ENCODE data around the gene RORC.

RORC gene

GRCh38 chr1:151835596-151835995 is 4.0 kb upstream of the RORC start:
- no peak overlapping the region for H4K8ac ChIP-seq (ENCODE audit: low read length)
- H3K9ac ChIP-seq (ENCODE audit: low read length) = no peak overlapping the region
- H2BK12ac ChIP-seq (ENCODE audit: low read length in 2 of 2) = no peak overlapping the region
- H3K18ac ChIP-seq (ENCODE audit: low read depth in 1 of 2, low read length in 2 of 2) = no peak overlapping the region
- H2BK15ac ChIP-seq (ENCODE audit: low read depth, poor library complexity, severe bottlenecking) = no peak overlapping the region
- H3K27me3 ChIP-seq (ENCODE audit: control insufficient read depth in 1 of 2, insufficient read depth in 1 of 2, low read length in 2 of 2) = peaks cover 40 to 67% of the 10 kb centered on the region in 2 experiments
- no peaks in the 10 kb centered on the region for H3K36me3 ChIP-seq (ENCODE audit: control insufficient read depth in 1 of 2, insufficient read depth in 2 of 2, low read depth in 1 of 2, low read length in 2 of 2)
- no peak overlapping the region for H3K4ac ChIP-seq (ENCODE audit: low read depth in 1 of 2, low read length in 2 of 2)
- no peak overlapping the region for H2BK120ac ChIP-seq (ENCODE audit: low read depth, low read length)
- no peak overlapping the region for H2AFZ ChIP-seq (ENCODE audit: low read depth, low read length)
- 83% methylated on average over 3 of the region's 7 CpGs for WGBS
- peaks cover 22% of the 10 kb centered on the region for H3K4me1 ChIP-seq (ENCODE audit: control insufficient read depth, insufficient read depth, low read depth, low read length)
- no peak overlapping the region for H3K4me2 ChIP-seq (ENCODE audit: low read length, poor library complexity, severe bottlenecking)
- H3K79me1 ChIP-seq (replicated peaks; ENCODE audit: low read length, poor library complexity, severe bottlenecking) = no peaks in the 10 kb centered on the region
- no peaks in the 10 kb centered on the region for H3K9me3 ChIP-seq (ENCODE audit: control insufficient read depth, low read length)
- no peak overlapping the region for H2AK5ac ChIP-seq (ENCODE audit: low read length, severe bottlenecking)
- no peak overlapping the region for H3K27ac ChIP-seq (ENCODE audit: low read length, poor library complexity, severe bottlenecking)
- no peak for DNase-seq
- H3K4me3 ChIP-seq (ENCODE audit: insufficient read depth in 1 of 2, low read depth in 1 of 2, low read length in 2 of 2) = no peak overlapping the region
- H2BK5ac ChIP-seq (ENCODE audit: low read depth, low read length, poor library complexity, severe bottlenecking) = no peak overlapping the region
- no peak overlapping the region for H3K14ac ChIP-seq (ENCODE audit: low read length in 2 of 2)
- H4K91ac ChIP-seq (ENCODE audit: low read length) = no peak overlapping the region
- H3K23ac ChIP-seq (ENCODE audit: low read length in 2 of 2) = no peak overlapping the region

DNA sequence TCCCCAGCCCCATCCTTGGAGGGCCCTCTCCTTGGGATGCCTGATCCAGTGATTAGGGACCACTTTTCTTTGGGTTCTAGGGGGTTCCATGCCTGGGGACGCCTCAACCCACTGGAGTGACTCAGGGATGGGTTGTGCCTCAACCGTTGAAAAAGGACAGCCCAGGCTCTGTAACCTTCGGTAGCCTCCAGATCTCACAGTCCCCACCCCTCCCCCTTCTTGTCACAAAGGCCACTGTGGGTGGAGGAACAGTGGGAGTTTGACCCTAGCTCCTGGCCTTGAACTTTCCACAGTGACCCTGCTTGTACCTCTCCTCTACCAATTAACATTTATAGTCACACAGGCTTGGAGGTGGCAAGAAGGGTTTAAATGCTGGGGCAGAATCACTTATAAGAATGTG is 2.6 kb upstream of the RORC start:
- Histone ChIP-seq H3K9ac (ENCODE audit: low read length) (no peak overlapping the region), H3K23ac (ENCODE audit: low read length in 2 of 2) (no peak overlapping the region), H2AK5ac (ENCODE audit: low read length, severe bottlenecking) (no peak overlapping the region), H3K36me3 (ENCODE audit: control insufficient read depth in 1 of 2, insufficient read depth in 2 of 2, low read depth in 1 of 2, low read length in 2 of 2) (no peaks in the 10 kb centered on the region), H3K79me1 (replicated peaks; ENCODE audit: low read length, poor library complexity, severe bottlenecking) (no peaks in the 10 kb centered on the region), H2BK12ac (ENCODE audit: low read length in 2 of 2) (peak overlapping the region in 1 of 2 experiments; percentile 15), H3K27me3 (ENCODE audit: control insufficient read depth in 1 of 2, insufficient read depth in 1 of 2, low read length in 2 of 2) (peaks cover 34 to 66% of the 10 kb centered on the region in 2 experiments), H3K4ac (ENCODE audit: low read depth in 1 of 2, low read length in 2 of 2) (no peak overlapping the region), H3K14ac (ENCODE audit: low read length in 2 of 2) (no peak overlapping the region), H2BK15ac (ENCODE audit: low read depth, poor library complexity, severe bottlenecking) (no peak overlapping the region), H3K18ac (ENCODE audit: low read depth in 1 of 2, low read length in 2 of 2) (no peak overlapping the region), H4K8ac (ENCODE audit: low read length) (no peak overlapping the region), H3K4me1 (ENCODE audit: control insufficient read depth, insufficient read depth, low read depth, low read length) (peaks cover 19% of the 10 kb centered on the region), H3K9me3 (ENCODE audit: control insufficient read depth, low read length) (no peaks in the 10 kb centered on the region), H2AFZ (ENCODE audit: low read depth, low read length) (no peak overlapping the region), H3K4me2 (ENCODE audit: low read length, poor library complexity, severe bottlenecking) (no peak overlapping the region), H2BK5ac (ENCODE audit: low read depth, low read length, poor library complexity, severe bottlenecking) (no peak overlapping the region), H3K27ac (ENCODE audit: low read length, poor library complexity, severe bottlenecking) (no peak overlapping the region), H2BK120ac (ENCODE audit: low read depth, low read length) (no peak overlapping the region), H3K4me3 (ENCODE audit: insufficient read depth in 1 of 2, low read depth in 1 of 2, low read length in 2 of 2) (no peak overlapping the region), H4K91ac (ENCODE audit: low read length) (no peak overlapping the region)
- WGBS = no CpG with 5 or more reads among the region's 3 CpGs
- DNase-seq = no peak

DNA sequence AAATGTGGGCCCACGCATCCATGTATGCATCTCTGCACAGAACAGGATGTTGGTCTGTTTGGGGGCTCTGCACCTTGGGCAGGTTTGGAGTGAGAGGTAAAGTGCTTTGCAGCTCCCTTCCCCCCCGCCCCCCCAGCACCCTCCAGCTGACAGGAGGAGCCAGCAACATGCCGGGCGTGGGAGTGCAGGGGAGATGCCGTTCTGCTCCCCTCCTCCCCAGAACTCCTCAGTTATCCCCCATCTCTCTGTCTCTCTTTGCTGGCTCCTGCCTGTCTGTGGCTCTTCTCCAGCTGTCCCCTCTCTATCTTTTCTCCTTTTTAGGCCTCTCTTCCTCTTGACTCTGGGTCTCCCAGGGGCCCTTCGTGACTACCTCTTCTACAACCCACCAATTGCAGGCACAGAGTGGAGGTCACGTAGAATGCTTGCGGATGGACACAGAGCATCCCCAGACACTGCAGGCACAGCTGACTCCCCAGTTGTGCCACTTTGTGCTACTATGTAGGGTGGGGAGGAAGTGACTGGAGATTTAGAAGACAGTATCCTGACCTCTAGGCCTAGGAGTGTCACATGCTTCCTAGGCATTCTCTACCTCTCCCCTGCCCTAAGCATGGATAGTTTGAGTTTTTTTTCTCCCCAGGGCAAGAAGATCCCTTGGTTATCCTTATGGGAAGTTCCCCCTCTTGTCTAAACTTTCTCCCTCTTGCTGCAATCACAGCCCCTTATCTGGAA is 1.7 kb upstream of the RORC start:
- no peak overlapping the region for H2AK5ac ChIP-seq (ENCODE audit: low read length, severe bottlenecking)

DNA sequence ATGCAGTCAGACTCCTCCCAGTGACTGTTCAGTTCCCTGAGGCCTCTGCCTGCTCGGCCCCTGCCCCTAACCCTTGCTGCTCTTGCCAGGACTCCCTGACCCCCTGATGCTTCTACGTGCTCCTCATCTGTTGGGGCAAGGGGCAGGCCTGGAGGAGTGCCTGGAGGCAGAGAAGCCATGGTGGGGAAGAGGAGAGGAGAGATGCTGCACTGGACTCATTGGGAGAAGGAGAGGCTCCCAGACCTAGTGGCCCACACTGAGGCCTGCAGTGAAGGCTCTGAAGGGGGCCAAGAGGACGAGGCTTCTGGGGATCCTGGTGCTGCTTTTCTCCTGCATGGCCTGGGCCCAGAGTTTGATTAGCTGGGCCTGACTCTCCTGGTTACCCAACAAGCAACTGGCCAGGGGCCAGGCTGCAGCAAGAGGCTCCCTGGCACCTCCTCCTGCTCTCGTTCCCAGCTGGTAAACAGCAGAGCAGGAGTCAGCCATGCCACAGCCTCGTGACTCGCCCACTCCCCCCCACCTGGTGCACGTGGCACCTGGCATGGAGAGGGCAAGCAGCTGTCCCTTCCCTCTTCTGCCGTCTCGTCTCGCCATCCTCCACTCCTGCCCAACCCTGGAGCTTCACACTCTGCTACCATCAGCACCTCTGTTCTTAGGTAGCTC is 847 bp upstream of the RORC start:
- no peaks in the 10 kb centered on the region for H3K36me3 ChIP-seq (ENCODE audit: control insufficient read depth in 1 of 2, insufficient read depth in 2 of 2, low read depth in 1 of 2, low read length in 2 of 2)
- no peak overlapping the region for H3K18ac ChIP-seq (ENCODE audit: low read depth in 1 of 2, low read length in 2 of 2)
- H2AFZ ChIP-seq (ENCODE audit: low read depth, low read length) = no peak overlapping the region
- no peak overlapping the region for H2BK5ac ChIP-seq (ENCODE audit: low read depth, low read length, poor library complexity, severe bottlenecking)
- no peaks in the 10 kb centered on the region for H3K9me3 ChIP-seq (ENCODE audit: control insufficient read depth, low read length)
- DNase-seq = no peak
- H2AK5ac ChIP-seq (ENCODE audit: low read length, severe bottlenecking) = no peak overlapping the region
- no peak overlapping the region for H4K91ac ChIP-seq (ENCODE audit: low read length)
- no peak overlapping the region for H2BK120ac ChIP-seq (ENCODE audit: low read depth, low read length)
- H3K9ac ChIP-seq (ENCODE audit: low read length) = no peak overlapping the region
- H4K8ac ChIP-seq (ENCODE audit: low read length) = no peak overlapping the region
- no peak overlapping the region for H3K27ac ChIP-seq (ENCODE audit: low read length, poor library complexity, severe bottlenecking)
- 60% methylated on average over 10 of the region's 10 CpGs for WGBS
- no peak overlapping the region for H2BK12ac ChIP-seq (ENCODE audit: low read length in 2 of 2)
- H3K27me3 ChIP-seq (ENCODE audit: control insufficient read depth in 1 of 2, insufficient read depth in 1 of 2, low read length in 2 of 2) = peaks cover 29 to 65% of the 10 kb centered on the region in 2 experiments
- H3K14ac ChIP-seq (ENCODE audit: low read length in 2 of 2) = peak overlapping the region in 1 of 2 experiments; percentile 85
- H3K4me3 ChIP-seq (ENCODE audit: insufficient read depth in 1 of 2, low read depth in 1 of 2, low read length in 2 of 2) = no peak overlapping the region
- H3K4ac ChIP-seq (ENCODE audit: low read depth in 1 of 2, low read length in 2 of 2) = no peak overlapping the region
- H3K4me1 ChIP-seq (ENCODE audit: control insufficient read depth, insufficient read depth, low read depth, low read length) = peaks cover 8% of the 10 kb centered on the region
- H3K79me1 ChIP-seq (replicated peaks; ENCODE audit: low read length, poor library complexity, severe bottlenecking) = no peaks in the 10 kb centered on the region
- H3K23ac ChIP-seq (ENCODE audit: low read length in 2 of 2) = peak overlapping the region in 1 of 2 experiments; percentile 2
- no peak overlapping the region for H3K4me2 ChIP-seq (ENCODE audit: low read length, poor library complexity, severe bottlenecking)
- no peak overlapping the region for H2BK15ac ChIP-seq (ENCODE audit: low read depth, poor library complexity, severe bottlenecking)

More for the DNA sequence above, 1.7 kb upstream of the RORC start:
- 81% methylated on average over 8 of the region's 8 CpGs for WGBS
- no peak overlapping the region for H3K27ac ChIP-seq (ENCODE audit: low read length, poor library complexity, severe bottlenecking)
- no peak overlapping the region for H3K18ac ChIP-seq (ENCODE audit: low read depth in 1 of 2, low read length in 2 of 2)
- no peak overlapping the region for H4K8ac ChIP-seq (ENCODE audit: low read length)
- peak overlapping the region in 1 of 2 experiments; percentile 13 for H3K4ac ChIP-seq (ENCODE audit: low read depth in 1 of 2, low read length in 2 of 2)
- H3K27me3 ChIP-seq (ENCODE audit: control insufficient read depth in 1 of 2, insufficient read depth in 1 of 2, low read length in 2 of 2) = peaks cover 28 to 65% of the 10 kb centered on the region in 2 experiments
- H2BK15ac ChIP-seq (ENCODE audit: low read depth, poor library complexity, severe bottlenecking) = no peak overlapping the region
- no peaks in the 10 kb centered on the region for H3K79me1 ChIP-seq (replicated peaks; ENCODE audit: low read length, poor library complexity, severe bottlenecking)
- no peak overlapping the region for H2AFZ ChIP-seq (ENCODE audit: low read depth, low read length)
- no peak overlapping the region for H3K4me3 ChIP-seq (ENCODE audit: insufficient read depth in 1 of 2, low read depth in 1 of 2, low read length in 2 of 2)
- H2BK5ac ChIP-seq (ENCODE audit: low read depth, low read length, poor library complexity, severe bottlenecking) = no peak overlapping the region
- H3K9ac ChIP-seq (ENCODE audit: low read length) = no peak overlapping the region
- no peak overlapping the region for H3K4me2 ChIP-seq (ENCODE audit: low read length, poor library complexity, severe bottlenecking)
- H4K91ac ChIP-seq (ENCODE audit: low read length) = no peak overlapping the region
- H2BK120ac ChIP-seq (ENCODE audit: low read depth, low read length) = no peak overlapping the region
- peaks cover 14% of the 10 kb centered on the region for H3K4me1 ChIP-seq (ENCODE audit: control insufficient read depth, insufficient read depth, low read depth, low read length)
- no peak overlapping the region for H2BK12ac ChIP-seq (ENCODE audit: low read length in 2 of 2)
- no peaks in the 10 kb centered on the region for H3K36me3 ChIP-seq (ENCODE audit: control insufficient read depth in 1 of 2, insufficient read depth in 2 of 2, low read depth in 1 of 2, low read length in 2 of 2)
- no peaks in the 10 kb centered on the region for H3K9me3 ChIP-seq (ENCODE audit: control insufficient read depth, low read length)
- H3K14ac ChIP-seq (ENCODE audit: low read length in 2 of 2) = no peak overlapping the region
- no peak for DNase-seq
- H3K23ac ChIP-seq (ENCODE audit: low read length in 2 of 2) = no peak overlapping the region
